Right lobe of liver (tissue), 6 donors: Measurements from ENCODE around the gene PRKCB. TPM values are rescaled to one million over a fixed set of nuclear protein-coding genes. Genes with fewer than 3 reads are reported as not detected.

Source experiments
- ATAC-seq, 4 donors: fragments of 200-7000 bp; cut with Tn5 transposase; one replicate each; pipeline ENCODE4 v1.9.1; 2020; ENCODE audit warnings: mild to moderate bottlenecking in 4 of 4, moderate library complexity in 4 of 4
- DNase-seq, 3 donors: peaks; one replicate each; pipeline ENCODE4 v3.0.0-alpha.2; 2020
- H3K27ac ChIP-seq, 3 donors: fragments of 200-600 bp; one replicate each; pipeline ENCODE4 v1.8.0; 2022
- H3K27me3 ChIP-seq, 2 donors: fragments of 200-600 bp; one replicate each; pipeline ENCODE4 v1.8.0; 2022
- H3K36me3 ChIP-seq, 4 donors: fragments of 200-600 bp; sonication (generic) in 1 of 4; one replicate each; pipeline versions ENCODE4 v1.5.1 to v1.8.0; 2017 to 2022; ENCODE audit warnings: control low read depth in 1 of 4
- H3K4me1 ChIP-seq, 4 donors: fragments of 200-600 bp; sonication (generic) in 1 of 4; one replicate each; pipeline versions ENCODE4 v1.5.1 to v1.8.0; 2017 to 2022; ENCODE audit warnings: control low read depth in 1 of 4
- H3K4me3 ChIP-seq, 3 donors: fragments of 200-600 bp; one replicate each; pipeline ENCODE4 v1.8.0; 2022
- H3K9me3 ChIP-seq, 4 donors: fragments of 200-600 bp; sonication (generic) in 1 of 4; one replicate each; pipeline versions ENCODE4 v1.5.1 to v1.8.0; 2017 to 2022; ENCODE audit warnings: control low read depth in 1 of 4
- CTCF ChIP-seq, 4 donors: fragments of 200-600 bp in 3 of 4; fragments of 450-650 bp in 1 of 4; IDR thresholded peaks; one replicate each; pipeline versions ENCODE4 v1.5.1 to v1.8.0; 2016 to 2022; ENCODE audit warnings: antibody characterized with exemption in 4 of 4, mild to moderate bottlenecking in 2 of 4
- POLR2A ChIP-seq: fragments of 450-650 bp; IDR thresholded peaks from one replicate; pipeline ENCODE4 v1.6.1; 2017; ENCODE audit warnings: antibody characterized with exemption, mild to moderate bottlenecking
- WGBS: methylation state at CpG from one replicate; pipeline ENCODE4 v1.1.6; 2018; ENCODE audit warnings: low coverage, low lambda C conversion rate; ENCODE audit not compliant: insufficient coverage; ENCODE audit errors: missing lambda C conversion rate; 5-methylcytosine and 5-hydroxymethylcytosine counted together
- intact Hi-C, 2 donors: fragments of 100-400 bp; cut with DNase I; formaldehyde crosslinking; loops; one replicate each; pipeline versions ENCODE4 v1.11.2 to v1.14.1; 2022
- total RNA-seq, 6 experiments: library from RNA; depleted of rRNA in 2 of 6; stranded (reverse); fragments of >200 nt in 2 of 6; fragmentation: NEBNext Ultra II Directional in 3 of 6; extraction: Animal tissue kit (Norgen Biotek cat#: 25700) in 3 of 6; gene quantifications; one replicate each; pipeline versions ENCODE4 v1.1.0 to v1.2.4, GENCODE V29; 2016 to 2023
- donor health status: DM: no; HTN: yes; CAD: no.
- donor health status: DM: no; HTN: no; CAD: no.
- donor health status: DM: no; HTN: no; CAD: no.
- donor health status: DM: no; HTN: yes; CAD: no.
- donor health status: DM: no; HTN: yes; CAD: no.

Gene PRKCB
- total RNA-seq, 6 experiments from 2014 or later, result 1.7 to 8.1 (median 3.5) TPM

GRCh38 chr16:23876256-23876896 lies 40.6 kb downstream of the PRKCB start:
- Histone ChIP-seq H3K4me1 (no peaks in the 10 kb centered on the region), H3K27ac (no peak overlapping the region), H3K36me3 (no peaks in the 10 kb centered on the region), H3K27me3 (peaks cover 0 to 3% of the 10 kb centered on the region in 2 donors), H3K9me3 (no peaks in the 10 kb centered on the region), H3K4me3 (no peak overlapping the region)
- TF ChIP-seq CTCF (IDR thresholded peaks at IDR 0.05) (no peak), POLR2A (no peak)
- 35% methylated on average over 6 of the region's 6 CpGs for WGBS
- ATAC-seq, result no peak
- no peak for DNase-seq
- intact Hi-C loops, result no loop called here

DNA sequence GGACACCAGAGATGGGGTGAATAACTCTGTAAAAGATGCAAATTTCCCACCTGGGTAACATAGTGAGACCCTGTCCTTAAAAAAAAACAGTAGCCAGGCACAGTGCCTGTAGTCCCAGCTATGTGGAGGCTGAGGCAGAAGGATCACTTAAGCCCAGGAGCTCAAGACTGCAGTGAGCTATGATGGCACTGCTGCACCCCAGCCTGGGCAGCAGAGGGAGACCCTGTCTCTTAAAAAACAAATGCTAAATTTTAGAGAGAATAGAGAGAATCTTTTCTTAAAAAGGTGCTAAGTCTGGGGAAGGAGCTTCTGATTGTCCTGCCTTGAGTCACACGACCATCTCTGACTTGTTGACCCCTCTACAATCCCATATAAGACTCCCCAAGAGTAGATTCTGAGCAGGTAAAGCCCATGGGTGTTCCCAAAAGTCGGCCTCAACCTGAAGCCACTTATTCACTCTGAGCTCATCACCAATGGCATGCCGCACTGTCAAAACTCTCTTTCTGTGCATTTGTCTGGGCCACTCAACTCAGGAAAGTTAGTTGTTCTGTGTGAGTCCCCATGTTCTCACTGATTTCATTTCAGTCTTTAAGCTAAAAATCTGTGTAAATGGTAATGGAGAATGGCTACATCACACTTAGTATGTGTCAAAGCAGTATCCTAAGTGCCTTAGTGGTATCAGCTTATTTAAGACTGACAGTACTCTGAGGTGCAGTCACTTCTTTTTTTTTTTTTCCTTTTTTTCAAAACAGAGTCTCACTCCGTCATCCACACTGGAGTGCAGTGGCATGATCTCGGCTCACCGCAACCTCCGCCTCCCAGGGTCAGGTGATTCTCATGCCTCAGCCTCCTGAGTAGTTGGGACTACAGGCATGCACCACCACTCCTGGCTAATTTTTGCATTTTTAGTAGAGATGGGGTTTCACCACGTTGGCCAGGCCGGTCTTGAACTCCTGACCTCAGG lies 41.6 kb downstream of the PRKCB start:
- Histone ChIP-seq H3K36me3 (no peaks in the 10 kb centered on the region), H3K9me3 (no peaks in the 10 kb centered on the region), H3K27ac (no peak overlapping the region), H3K4me1 (no peaks in the 10 kb centered on the region), H3K4me3 (no peak overlapping the region), H3K27me3 (peaks cover 0 to 3% of the 10 kb centered on the region in 2 donors)
- 59% methylated on average over 3 of the region's 9 CpGs for WGBS
- intact Hi-C loops, result no loop called here
- TF ChIP-seq POLR2A (no peak), CTCF (IDR thresholded peaks at IDR 0.05) (peak in 1 of 4 donors; percentile 13)
- ATAC-seq (no peak), DNase-seq (no peak)

DNA sequence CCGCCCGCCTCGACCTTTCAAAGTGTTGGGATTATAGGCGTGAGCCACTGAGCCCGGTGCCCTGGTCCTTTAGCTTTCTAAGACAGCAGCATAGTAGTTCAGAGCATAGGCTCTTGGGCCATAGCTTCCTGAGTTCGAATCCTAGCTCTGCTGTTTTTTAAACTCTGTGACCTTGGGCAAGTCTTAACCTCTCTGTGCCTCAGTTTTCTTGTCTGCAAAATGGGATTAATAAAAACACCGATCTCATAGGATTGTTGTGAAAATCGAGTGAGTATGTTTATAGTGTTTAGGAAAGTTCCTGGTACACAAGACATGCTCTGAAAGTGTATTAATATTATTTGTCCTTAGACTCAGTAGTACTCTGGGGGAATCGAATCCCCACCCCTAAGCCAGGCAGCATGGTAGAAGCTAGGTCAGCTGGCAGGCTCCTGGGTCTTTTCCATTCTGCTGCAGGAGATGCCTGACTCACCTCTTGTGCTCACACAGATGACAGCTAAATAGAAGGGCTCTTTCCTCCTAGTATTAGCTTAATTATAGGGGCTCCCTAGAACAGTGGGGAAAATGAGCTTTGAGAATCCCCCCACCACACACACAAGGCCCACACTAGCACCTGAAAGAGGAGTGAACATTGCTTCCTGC lies 44.1 kb downstream of the PRKCB start:
- no peak overlapping the region for H3K27ac ChIP-seq
- ATAC-seq (no peak), DNase-seq (no peak)
- no peaks in the 10 kb centered on the region for H3K9me3 ChIP-seq
- no peak overlapping the region for H3K4me3 ChIP-seq
- WGBS, result 64% methylated on average over 6 of the region's 9 CpGs
- H3K27me3 ChIP-seq, result peaks cover 0 to 3% of the 10 kb centered on the region in 2 donors
- no peaks in the 10 kb centered on the region for H3K4me1 ChIP-seq
- TF ChIP-seq CTCF (IDR thresholded peaks at IDR 0.05), result no peak
- TF ChIP-seq POLR2A, result no peak
- no peaks in the 10 kb centered on the region for H3K36me3 ChIP-seq
- intact Hi-C loops, result no loop called here

DNA sequence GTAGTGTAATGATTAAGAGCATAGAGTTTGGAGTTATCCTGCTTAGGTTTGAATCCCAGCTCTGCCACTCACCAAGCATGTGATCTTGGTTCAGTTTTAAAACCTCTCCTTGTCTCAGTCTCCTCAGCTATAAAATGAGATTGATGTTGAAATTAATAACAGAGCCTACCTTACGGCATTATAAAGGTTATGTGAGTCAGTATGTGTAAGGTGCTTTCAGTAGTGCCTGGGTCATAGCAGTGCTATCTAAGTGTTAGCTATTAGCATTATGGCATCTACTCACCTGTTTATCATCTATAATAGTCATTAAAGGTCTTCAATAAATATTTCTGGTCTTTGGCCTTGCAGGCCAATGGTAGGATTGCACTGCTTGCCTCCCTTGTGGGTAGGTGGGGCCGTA lies 53.4 kb downstream of the PRKCB start:
- intact Hi-C loops, result no loop called here

More for the DNA sequence above, 53.4 kb downstream of the PRKCB start:
- ATAC-seq (no peak), DNase-seq (no peak)
- no peaks in the 10 kb centered on the region for H3K36me3 ChIP-seq
- TF ChIP-seq CTCF (IDR thresholded peaks at IDR 0.05) (no peak), POLR2A (no peak)
- no peak overlapping the region for H3K27ac ChIP-seq
- H3K4me3 ChIP-seq, result no peak overlapping the region
- H3K9me3 ChIP-seq, result no peaks in the 10 kb centered on the region
- H3K27me3 ChIP-seq, result no peaks in the 10 kb centered on the region
- no peaks in the 10 kb centered on the region for H3K4me1 ChIP-seq
- 51% methylated on average over 2 of the region's 2 CpGs for WGBS
